Gastroesophageal sphincter (tissue), 4 donors: ENCODE data around the gene CPED1. TPM values are rescaled to one million over a fixed set of nuclear protein-coding genes. Genes with fewer than 3 reads are reported as not detected.
A peak's percentile ranks its signal among the peaks of the same experiment; 100 is the strongest.

Source experiments
- ATAC-seq: fragments of 150-250 bp; one replicate; pipeline ENCODE4 v1.9.1; 2016; ENCODE audit warnings: mild to moderate bottlenecking, moderate library complexity
- H3K27ac ChIP-seq, 4 donors: fragments of 200-600 bp; sonication (generic) in 3 of 4; 1 replicate in 3 of 4; 2 replicates in 1 of 4; pipeline ENCODE4 v1.5.1; 2016 to 2019
- H3K27me3 ChIP-seq: fragments of 200-600 bp; sonication (generic); one replicate; pipeline ENCODE4 v1.5.1; 2019
- H3K36me3 ChIP-seq, 2 donors: fragments of 200-600 bp; sonication (generic); one replicate each; pipeline ENCODE4 v1.5.1; 2019; ENCODE audit warnings: control low read depth in 1 of 2
- H3K4me1 ChIP-seq, 3 donors: fragments of 200-600 bp; sonication (generic); 1 replicate in 2 of 3; 2 replicates in 1 of 3; pipeline ENCODE4 v1.5.1; 2016 to 2019; ENCODE audit warnings: control low read depth in 2 of 3
- H3K4me3 ChIP-seq, 2 donors: fragments of 200-600 bp; sonication (generic); one replicate each; pipeline ENCODE4 v1.5.1; 2019; ENCODE audit warnings: mild to moderate bottlenecking in 1 of 2, moderate library complexity in 1 of 2
- H3K9me3 ChIP-seq, 3 donors: fragments of 200-600 bp; sonication (generic); one replicate each; pipeline ENCODE4 v1.5.1; 2017 to 2019; ENCODE audit warnings: control low read depth in 2 of 3
- CTCF ChIP-seq, 4 experiments: fragments of 200-600 bp in 2 of 4; fragments of 450-650 bp in 2 of 4; sonication (generic) in 1 of 4; IDR thresholded peaks; one replicate each; pipeline ENCODE4 v1.5.1; 2017 to 2019; ENCODE audit warnings: antibody characterized with exemption in 4 of 4, mild to moderate bottlenecking in 2 of 4, moderate library complexity in 2 of 4
- EP300 ChIP-seq: sonication (generic); formaldehyde crosslinking; IDR thresholded peaks from one replicate; pipeline ENCODE4 v1.6.1; 2017; ENCODE audit warnings: antibody characterized with exemption, mild to moderate bottlenecking
- POLR2A ChIP-seq, 2 donors: fragments of 450-650 bp; IDR thresholded peaks; one replicate each; pipeline ENCODE4 v1.6.1; 2017; ENCODE audit warnings: antibody characterized with exemption in 2 of 2, mild to moderate bottlenecking in 2 of 2, moderate library complexity in 1 of 2
- POLR2AphosphoS5 ChIP-seq: sonication (generic); formaldehyde crosslinking; IDR thresholded peaks from one replicate; pipeline ENCODE4 v1.6.1; 2017; ENCODE audit warnings: antibody characterized with exemption
- WGBS, 2 donors: methylation state at CpG; one replicate each; pipeline ENCODE4 v1.1.5; 2018; ENCODE audit warnings: low coverage in 1 of 2; 5-methylcytosine and 5-hydroxymethylcytosine counted together
- total RNA-seq, 4 donors: library from RNA; depleted of rRNA; stranded (reverse); fragments of >200 nt; gene quantifications; one replicate each; pipeline ENCODE4 v1.1.0, GENCODE V29; 2016

Gene CPED1
- total RNA-seq, 4 donors from 2014 or later: 35.1 to 97.7 (median 60.5) TPM

DNA sequence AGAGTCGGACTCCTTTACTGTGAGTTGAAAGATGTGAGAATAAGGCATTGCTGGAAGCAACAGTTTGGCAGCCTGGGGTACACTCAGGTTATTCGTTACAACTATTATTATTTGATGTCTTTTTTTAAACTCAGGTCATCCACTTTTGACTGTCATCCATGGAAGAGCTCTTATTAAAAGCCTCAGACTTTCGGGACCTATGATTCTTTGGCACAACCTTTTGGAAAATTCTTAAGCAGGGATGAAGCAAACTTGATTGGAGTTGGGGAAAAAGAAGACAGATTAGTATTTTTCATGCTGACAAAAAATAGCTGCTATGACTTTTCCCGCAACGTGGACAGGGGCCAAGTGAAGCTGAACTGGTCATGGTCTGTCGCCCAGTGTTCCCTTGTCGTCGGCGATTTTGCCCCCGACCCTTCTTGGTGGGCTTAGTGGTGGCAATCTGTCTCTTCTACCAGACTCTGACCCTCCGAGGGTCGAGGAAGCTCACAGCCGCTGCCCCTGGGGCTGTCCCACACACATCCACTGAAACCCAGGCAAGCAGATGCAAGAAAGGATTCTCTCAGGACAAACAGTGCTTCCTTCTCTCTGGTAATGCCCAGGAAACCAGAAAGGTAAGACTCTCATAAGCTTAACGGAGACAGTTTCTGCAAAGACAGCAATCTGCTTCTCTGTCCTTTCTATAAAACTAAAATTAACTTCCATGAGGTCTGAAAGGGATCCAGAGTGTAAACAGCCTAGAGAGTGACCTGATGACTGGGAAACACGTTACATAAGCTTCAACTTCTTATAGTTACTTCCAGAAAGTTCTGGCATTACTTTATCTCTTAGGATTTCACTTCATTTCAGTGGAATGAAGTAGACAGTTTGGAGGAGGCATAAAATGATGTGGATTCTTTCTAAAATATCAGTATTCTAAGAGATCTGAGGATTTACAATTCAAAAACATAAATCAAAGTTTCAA lies 1.0 kb downstream of the CPED1 start:
- H3K27me3 ChIP-seq: no peaks in the 10 kb centered on the region
- ATAC-seq: no peak
- H3K36me3 ChIP-seq: no peaks in the 10 kb centered on the region
- peaks cover 6 to 61% (median 8%) of the 10 kb centered on the region in 3 donors for H3K4me1 ChIP-seq
- H3K27ac ChIP-seq: peak overlapping the region; percentile 85 to 97 (median 90)
- TF ChIP-seq EP300 (no peak), POLR2A (IDR thresholded peaks at IDR 0.05) (no peak), CTCF (IDR thresholded peaks at IDR 0.05) (peak in 1 of 4 experiments; percentile 1), POLR2AphosphoS5 (peak; percentile 42)
- no peaks in the 10 kb centered on the region for H3K9me3 ChIP-seq
- WGBS, 2 donors: 2 to 9% methylated on average over 6 to 15 of the region's 15 CpGs
- H3K4me3 ChIP-seq: peak overlapping the region; percentile 49 to 55

DNA sequence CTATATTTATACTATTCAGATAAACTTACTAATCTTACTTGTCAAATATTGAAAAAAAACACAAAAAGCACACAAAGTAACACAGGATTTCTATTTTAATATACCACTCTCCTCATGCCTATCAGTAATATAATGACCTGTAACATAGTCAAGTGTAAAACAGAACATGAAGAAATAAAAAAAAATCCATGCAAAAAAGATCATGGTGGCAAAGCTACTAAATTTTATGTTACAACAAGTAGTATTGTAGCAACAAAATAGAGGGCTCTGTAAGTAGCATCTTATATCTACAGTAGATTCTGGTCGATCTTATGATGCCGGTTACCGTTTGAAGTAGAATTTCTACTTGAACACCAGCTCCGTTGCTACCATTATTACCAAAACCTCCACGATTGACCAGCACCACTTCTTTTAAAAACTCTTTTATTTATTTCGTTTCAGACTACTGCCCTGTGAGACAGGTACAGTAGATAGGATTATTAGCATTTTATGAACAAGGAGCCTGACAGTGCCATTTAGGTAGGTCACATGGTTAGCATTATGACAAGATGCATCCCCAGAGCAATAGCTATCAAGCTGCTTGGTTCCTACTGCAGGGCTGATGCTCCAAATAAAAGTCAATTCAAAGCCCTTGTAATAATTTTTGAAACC lies 2.1 kb downstream of the CPED1 start:
- no peaks in the 10 kb centered on the region for H3K9me3 ChIP-seq
- TF ChIP-seq POLR2A (IDR thresholded peaks at IDR 0.05) (no peak), POLR2AphosphoS5 (no peak), CTCF (IDR thresholded peaks at IDR 0.05) (no peak), EP300 (no peak)
- H3K27me3 ChIP-seq: no peaks in the 10 kb centered on the region
- peaks cover 6 to 67% (median 8%) of the 10 kb centered on the region in 3 donors for H3K4me1 ChIP-seq
- peak overlapping the region; percentile 49 to 55 for H3K4me3 ChIP-seq
- no peaks in the 10 kb centered on the region for H3K36me3 ChIP-seq
- peak overlapping the region; percentile 85 to 97 (median 90) for H3K27ac ChIP-seq
- no peak for ATAC-seq
- WGBS, 2 donors: 78 to 84% methylated on average over 6 of the region's 6 CpGs

DNA sequence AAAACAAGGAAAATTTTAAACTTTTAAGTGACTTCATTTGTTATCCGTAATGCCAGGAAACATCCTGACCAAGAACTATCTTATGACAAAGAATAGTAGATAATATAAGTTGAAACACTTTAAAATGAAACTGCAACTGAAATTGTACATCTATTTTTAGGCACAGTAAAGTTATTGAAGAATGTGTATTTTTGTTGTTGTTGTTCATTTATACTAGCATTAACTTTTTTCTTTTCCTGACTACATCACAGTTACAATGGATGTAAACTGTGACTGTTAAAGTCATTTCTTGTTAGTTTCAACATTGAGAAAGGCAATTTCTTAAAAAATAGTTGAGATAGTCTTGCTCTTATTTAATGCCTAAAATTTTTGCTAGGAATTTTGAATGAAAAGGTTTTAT lies 2.6 kb downstream of the CPED1 start:
- peaks cover 6 to 71% (median 8%) of the 10 kb centered on the region in 3 donors for H3K4me1 ChIP-seq
- H3K36me3 ChIP-seq: no peaks in the 10 kb centered on the region
- H3K4me3 ChIP-seq: peak overlapping the region; percentile 24 to 55
- 63 to 75% methylated on average over 1 of the region's 1 CpG for WGBS, 2 donors
- no peaks in the 10 kb centered on the region for H3K27me3 ChIP-seq
- no peaks in the 10 kb centered on the region for H3K9me3 ChIP-seq
- peak overlapping the region; percentile 75 to 97 (median 88) for H3K27ac ChIP-seq
- no peak for ATAC-seq
- no peak for TF ChIP-seq POLR2AphosphoS5
- TF ChIP-seq CTCF (IDR thresholded peaks at IDR 0.05): no peak
- TF ChIP-seq POLR2A (IDR thresholded peaks at IDR 0.05): no peak
- no peak for TF ChIP-seq EP300

GRCh38 chr7:120991581-120991980 lies 3.1 kb downstream of the CPED1 start:
- peak overlapping the region; percentile 75 to 97 (median 88) for H3K27ac ChIP-seq
- no peaks in the 10 kb centered on the region for H3K36me3 ChIP-seq
- peaks cover 6 to 75% (median 8%) of the 10 kb centered on the region in 3 donors for H3K4me1 ChIP-seq
- ATAC-seq: no peak
- TF ChIP-seq POLR2AphosphoS5 (peak; percentile 72), EP300 (no peak), CTCF (IDR thresholded peaks at IDR 0.05) (no peak), POLR2A (IDR thresholded peaks at IDR 0.05) (no peak)
- H3K9me3 ChIP-seq: no peaks in the 10 kb centered on the region
- H3K4me3 ChIP-seq: peak overlapping the region; percentile 24 to 55
- WGBS, 2 donors: 0 to 11% methylated on average over 2 of the region's 2 CpGs
- H3K27me3 ChIP-seq: no peaks in the 10 kb centered on the region
